BLaER1 treated with 17β-estradiol and CSF1 and Interleukin-3, amounts not matched to agents 10 nM and 100 nM (cell line): ENCODE measurements around the gene GHRHR.
A peak's percentile ranks its signal among the peaks of the same experiment; 100 is the strongest.

Experiments
- H3K27ac ChIP-seq, 11 experiments: shearing (Covaris generic); formaldehyde crosslinking; 2 replicates each; pipeline ENCODE4 v1.8.1; 2022
- H3K27me3 ChIP-seq, 11 experiments: shearing (Covaris generic); formaldehyde crosslinking; 2 replicates each; pipeline ENCODE4 v1.8.1; 2022
- H3K36me3 ChIP-seq, 11 experiments: shearing (Covaris generic); formaldehyde crosslinking; 2 replicates each; pipeline ENCODE4 v1.8.1; 2022
- H3K4me1 ChIP-seq, 10 experiments: shearing (Covaris generic); formaldehyde crosslinking; 2 replicates each; pipeline ENCODE4 v1.8.1; 2022
- H3K4me2 ChIP-seq, 11 experiments: shearing (Covaris generic); formaldehyde crosslinking; 2 replicates each; pipeline ENCODE4 v1.8.1; 2022
- H3K4me3 ChIP-seq, 10 experiments: shearing (Covaris generic); formaldehyde crosslinking; 2 replicates each; pipeline ENCODE4 v1.8.1; 2022
- H3K9ac ChIP-seq, 11 experiments: shearing (Covaris generic); formaldehyde crosslinking; 2 replicates each; pipeline ENCODE4 v1.8.1; 2022
- H3K9me3 ChIP-seq, 11 experiments: shearing (Covaris generic); formaldehyde crosslinking; replicated peaks in 1 of 11; 2 replicates each; pipeline ENCODE4 v1.8.1; 2022
- H4K20me1 ChIP-seq, 11 experiments: shearing (Covaris generic); formaldehyde crosslinking; 2 replicates each; pipeline ENCODE4 v1.8.1; 2022
- Cebpa-rat ChIP-seq, 11 experiments: shearing (Covaris generic); IDR thresholded peaks; 2 replicates each; pipeline ENCODE4 v1.8.1; 2022

GHRHR gene

GRCh38 chr7:30974605-30975255, 11.0 kb downstream of the GHRHR start:
- no peaks in the 10 kb centered on the region for H3K9me3 ChIP-seq
- H3K4me1 ChIP-seq, result peaks cover 0 to 34% (median 27%) of the 10 kb centered on the region in 10 experiments; a peak in 16 of 20 replicates
- no peak overlapping the region; a peak in 1 of 22 replicates for H3K27ac ChIP-seq
- no peak for TF ChIP-seq Cebpa-rat (IDR thresholded peaks at IDR 0.05)
- H3K27me3 ChIP-seq, result no peaks in the 10 kb centered on the region
- no peaks in the 10 kb centered on the region for H3K36me3 ChIP-seq
- H3K4me2 ChIP-seq, result peak overlapping the region in 6 of 11 experiments; percentile 7 to 54 (median 23); a peak in 9 of 22 replicates
- H3K4me3 ChIP-seq, result no peak overlapping the region
- H4K20me1 ChIP-seq, result no peaks in the 10 kb centered on the region; a peak in 2 of 22 replicates
- H3K9ac ChIP-seq, result no peak overlapping the region

GRCh38 chr7:30975256-30975899, 11.6 kb downstream of the GHRHR start:
- no peaks in the 10 kb centered on the region for H3K9me3 ChIP-seq
- H3K27me3 ChIP-seq, result no peaks in the 10 kb centered on the region
- H3K4me2 ChIP-seq, result peak overlapping the region in 2 of 11 experiments; percentile 32 to 54; a peak in 5 of 22 replicates
- TF ChIP-seq Cebpa-rat (IDR thresholded peaks at IDR 0.05), result no peak
- no peak overlapping the region for H3K27ac ChIP-seq
- no peaks in the 10 kb centered on the region for H3K36me3 ChIP-seq
- H3K9ac ChIP-seq, result no peak overlapping the region
- H3K4me1 ChIP-seq, result peaks cover 0 to 28% (median 21%) of the 10 kb centered on the region in 10 experiments; a peak in 16 of 20 replicates
- H3K4me3 ChIP-seq, result no peak overlapping the region
- no peaks in the 10 kb centered on the region; a peak in 1 of 22 replicates for H4K20me1 ChIP-seq

GRCh38 chr7:30976381-30976780, 12.6 kb downstream of the GHRHR start:
- H3K9me3 ChIP-seq, result no peaks in the 10 kb centered on the region
- no peak overlapping the region for H3K9ac ChIP-seq
- no peak for TF ChIP-seq Cebpa-rat (IDR thresholded peaks at IDR 0.05)
- H3K4me1 ChIP-seq, result peaks cover 0 to 17% (median 11%) of the 10 kb centered on the region in 10 experiments; a peak in 14 of 20 replicates
- H3K27ac ChIP-seq, result no peak overlapping the region
- no peaks in the 10 kb centered on the region; a peak in 2 of 22 replicates for H4K20me1 ChIP-seq
- H3K36me3 ChIP-seq, result no peaks in the 10 kb centered on the region
- no peak overlapping the region for H3K4me3 ChIP-seq
- no peaks in the 10 kb centered on the region for H3K27me3 ChIP-seq
- H3K4me2 ChIP-seq, result no peak overlapping the region

- no peak overlapping the region for H3K4me2 ChIP-seq
- H3K4me3 ChIP-seq, result no peak overlapping the region
- H3K27me3 ChIP-seq, result no peaks in the 10 kb centered on the region
- no peak overlapping the region for H3K9ac ChIP-seq
- no peak for TF ChIP-seq Cebpa-rat (IDR thresholded peaks at IDR 0.05)
- H3K4me1 ChIP-seq, result peaks cover 0 to 11% (median 2%) of the 10 kb centered on the region in 10 experiments; a peak in 9 of 20 replicates
- H3K9me3 ChIP-seq, result no peaks in the 10 kb centered on the region
- H3K27ac ChIP-seq, result no peak overlapping the region
- H4K20me1 ChIP-seq, result no peaks in the 10 kb centered on the region; a peak in 2 of 22 replicates
- H3K36me3 ChIP-seq, result no peaks in the 10 kb centered on the region
Measured at GRCh38 chr7:30977222-30977621, 13.5 kb downstream of the GHRHR start.

- Histone ChIP-seq H3K4me1 (peaks cover 0 to 11% (median 2%) of the 10 kb centered on the region in 10 experiments; a peak in 8 of 20 replicates), H3K9ac (no peak overlapping the region), H3K4me2 (no peak overlapping the region), H3K4me3 (no peak overlapping the region), H3K27ac (no peak overlapping the region), H3K36me3 (no peaks in the 10 kb centered on the region), H4K20me1 (no peaks in the 10 kb centered on the region; a peak in 2 of 22 replicates), H3K9me3 (no peaks in the 10 kb centered on the region), H3K27me3 (no peaks in the 10 kb centered on the region)
- no peak for TF ChIP-seq Cebpa-rat (IDR thresholded peaks at IDR 0.05)
Measured at GRCh38 chr7:30977896-30978564, 14.3 kb downstream of the GHRHR start.

- no peaks in the 10 kb centered on the region for H3K9me3 ChIP-seq
- peaks cover 0 to 11% (median 3%) of the 10 kb centered on the region in 10 experiments; a peak in 10 of 20 replicates for H3K4me1 ChIP-seq
- H3K4me3 ChIP-seq, result no peak overlapping the region
- H3K36me3 ChIP-seq, result no peaks in the 10 kb centered on the region
- no peaks in the 10 kb centered on the region for H3K27me3 ChIP-seq
- TF ChIP-seq Cebpa-rat (IDR thresholded peaks at IDR 0.05), result no peak
- H3K4me2 ChIP-seq, result no peak overlapping the region
- H4K20me1 ChIP-seq, result no peaks in the 10 kb centered on the region; a peak in 2 of 22 replicates
- no peak overlapping the region for H3K9ac ChIP-seq
- H3K27ac ChIP-seq, result no peak overlapping the region
Measured at GRCh38 chr7:30979027-30979426, 15.3 kb downstream of the GHRHR start.

- Histone ChIP-seq H3K9ac (no peak overlapping the region), H3K36me3 (no peaks in the 10 kb centered on the region), H4K20me1 (no peaks in the 10 kb centered on the region; a peak in 2 of 22 replicates), H3K9me3 (no peaks in the 10 kb centered on the region), H3K4me2 (no peak overlapping the region), H3K4me3 (no peak overlapping the region), H3K4me1 (peaks cover 0 to 13% (median 5%) of the 10 kb centered on the region in 10 experiments; a peak in 8 of 20 replicates), H3K27me3 (no peaks in the 10 kb centered on the region), H3K27ac (no peak overlapping the region)
- no peak for TF ChIP-seq Cebpa-rat (IDR thresholded peaks at IDR 0.05)
Measured at GRCh38 chr7:30980194-30980593, 16.4 kb downstream of the GHRHR start.

- Histone ChIP-seq H3K9ac (no peak overlapping the region), H3K4me2 (no peak overlapping the region), H3K27ac (no peak overlapping the region), H4K20me1 (no peaks in the 10 kb centered on the region; a peak in 2 of 22 replicates), H3K4me3 (no peak overlapping the region), H3K9me3 (no peaks in the 10 kb centered on the region), H3K27me3 (no peaks in the 10 kb centered on the region), H3K36me3 (no peaks in the 10 kb centered on the region), H3K4me1 (peaks cover 0 to 17% (median 5%) of the 10 kb centered on the region in 10 experiments; a peak in 6 of 20 replicates)
- no peak for TF ChIP-seq Cebpa-rat (IDR thresholded peaks at IDR 0.05)
Measured at GRCh38 chr7:30980751-30981150, 17.0 kb downstream of the GHRHR start.
